HepG2 (cell line): ENCODE results near the gene MZF1. TPM values are rescaled to one million over a fixed set of nuclear protein-coding genes. Genes with fewer than 3 reads are reported as not detected.

Experiments used
- ATAC-seq: fragments of 200-7000 bp; cut with Tn5 transposase; 3 replicates; pipeline ENCODE4 v1.9.1; 2020; ENCODE audit warnings: mild to moderate bottlenecking, moderate library complexity
- BruUV-seq: library from RNA; stranded (reverse); fragments of 400-500 nt; replicated peaks from 2 replicates; lab custom pipeline; 2021; lab: Mats Ljungman, UMichigan
- CTCF ChIA-PET: fragments of 300-600 bp; formaldehyde crosslinking; extraction: SDS; loops from one replicate; lab custom pipeline; 2021; ENCODE audit warnings: low total read pairs, inconsistent platforms, low intra/inter-chr PET ratio; lab: Yijun Ruan, JAX
- POLR2A ChIA-PET: fragments of 350-600 bp; sonication (Branson Sonifier 250); formaldehyde crosslinking; loops from one replicate; lab custom pipeline; 2020; ENCODE audit warnings: antibody characterized with exemption, inconsistent platforms; lab: Yijun Ruan, JAX
- DNase-seq: peaks from one replicate; pipeline ENCODE4 v3.0.0-alpha.2; 2015; ENCODE audit warnings: low spot score
- FAIRE-seq: peaks from 3 replicates; lab custom pipeline; 2011; peaks lifted over from hg19 to GRCh38; lab: Jason Lieb, UNC
- H2AFZ ChIP-seq: one replicate; pipeline ENCODE4 v1.6.1; 2011; ENCODE audit warnings: low read length, inconsistent platforms
- H3K27ac ChIP-seq: fragments of 300-600 bp; 3 replicates; pipeline ENCODE4 v1.8.0; 2011; ENCODE audit warnings: mixed run types, mild to moderate bottlenecking, mixed read lengths, low read length, inconsistent platforms; ENCODE audit not compliant: insufficient read depth; ENCODE audit errors: extremely low read length
- H3K27me3 ChIP-seq, 2 experiments: fragments of 200-600 bp in 1 of 2; 2 replicates in 1 of 2; 3 replicates in 1 of 2; pipeline versions ENCODE4 v1.6.0 to v1.8.0; 2011; ENCODE audit warnings: low read length in 2 of 2, mild to moderate bottlenecking in 2 of 2, moderate library complexity in 2 of 2, inconsistent platforms in 1 of 2; ENCODE audit not compliant: insufficient read depth in 2 of 2, control insufficient read depth in 1 of 2
- H3K36me3 ChIP-seq, 2 experiments: fragments of 200-600 bp in 1 of 2; replicated peaks in 1 of 2; 2 replicates in 1 of 2; 3 replicates in 1 of 2; pipeline versions ENCODE4 v1.5.1 to v1.8.0; 2011; ENCODE audit warnings: low read length in 2 of 2, inconsistent platforms in 1 of 2; ENCODE audit not compliant: insufficient read depth in 2 of 2, control insufficient read depth in 1 of 2
- H3K4me1 ChIP-seq: 2 replicates; pipeline ENCODE4 v1.5.1; 2012; ENCODE audit warnings: low read length, inconsistent platforms; ENCODE audit not compliant: insufficient read depth
- H3K4me2 ChIP-seq: 2 replicates; pipeline ENCODE4 v1.6.0; 2011; ENCODE audit warnings: low read depth, low read length, inconsistent platforms
- H3K4me3 ChIP-seq, 3 experiments: fragments of 200-600 bp in 1 of 3; sonication (generic), shearing (Covaris generic) in 1 of 3; replicated peaks in 1 of 3; 2 replicates each; pipeline ENCODE4 v1.5.1; 2011 to 2016; ENCODE audit warnings: low read length in 3 of 3, inconsistent platforms in 2 of 3, low read depth in 2 of 3, mild to moderate bottlenecking in 2 of 3, control low read depth in 1 of 3, mixed read lengths in 1 of 3; ENCODE audit not compliant: insufficient read depth in 1 of 3
- H3K79me2 ChIP-seq: one replicate; pipeline ENCODE4 v1.6.1; 2011; ENCODE audit warnings: low read length, inconsistent platforms; ENCODE audit not compliant: insufficient read depth
- H3K9ac ChIP-seq: 2 replicates; pipeline ENCODE4 v1.6.0; 2011; ENCODE audit warnings: mild to moderate bottlenecking, low read depth, low read length, inconsistent platforms; ENCODE audit not compliant: insufficient read depth
- H3K9me3 ChIP-seq: 2 replicates; pipeline ENCODE4 v1.5.1; 2012; ENCODE audit warnings: mild to moderate bottlenecking, low read length
- H4K20me1 ChIP-seq: 2 replicates; pipeline ENCODE4 v1.6.0; 2011; ENCODE audit warnings: inconsistent platforms, mild to moderate bottlenecking, low read length, moderate library complexity; ENCODE audit not compliant: insufficient read depth
- CBFB ChIP-seq: sonication (generic); formaldehyde crosslinking; IDR thresholded peaks from 2 replicates; pipeline ENCODE4 v1.4.0; 2020; ENCODE audit warnings: missing genetic modification reagents
- DDIT3 ChIP-seq: sonication (generic); formaldehyde crosslinking; IDR thresholded peaks from 2 replicates; pipeline ENCODE4 v1.4.0; 2020; ENCODE audit warnings: mild to moderate bottlenecking, missing genetic modification reagents
- FOXK1 ChIP-seq: sonication (generic); formaldehyde crosslinking; IDR thresholded peaks from 2 replicates; pipeline ENCODE4 v1.4.0; 2020; ENCODE audit warnings: low read depth, missing genetic modification reagents, borderline replicate concordance
- HNF4G ChIP-seq, 2 experiments: sonication (generic) in 1 of 2; formaldehyde crosslinking in 1 of 2; IDR thresholded peaks; 2 replicates each; pipeline versions ENCODE4 v1.4.0 to v1.6.1; 2011 to 2020; ENCODE audit warnings: borderline replicate concordance in 2 of 2, low read depth in 2 of 2, mild to moderate bottlenecking in 2 of 2, low read length in 1 of 2, missing genetic modification reagents in 1 of 2, moderate library complexity in 1 of 2
- MXD4 ChIP-seq: IDR thresholded peaks from 2 replicates; pipeline ENCODE4 v1.6.1; 2016; ENCODE audit warnings: mild to moderate bottlenecking, missing biosample characterization, missing genetic modification reagents
- NR1H2 ChIP-seq: sonication (generic); formaldehyde crosslinking; IDR thresholded peaks from 2 replicates; pipeline ENCODE4 v1.8.1; 2022; ENCODE audit warnings: low read depth, missing genetic modification reagents, borderline replicate concordance
- RCOR2 ChIP-seq: IDR thresholded peaks from 2 replicates; pipeline ENCODE4 v1.6.1; 2016; ENCODE audit warnings: missing biosample characterization, missing genetic modification reagents
- RFX1 ChIP-seq: fragments of 450-650 bp; IDR thresholded peaks from 2 replicates; pipeline ENCODE4 v1.6.1; 2017
- TSC22D2 ChIP-seq: sonication (generic); formaldehyde crosslinking; IDR thresholded peaks from 2 replicates; pipeline ENCODE4 v1.5.1; 2020; ENCODE audit warnings: missing genetic modification reagents, mild to moderate bottlenecking, borderline replicate concordance
- ZFP82 ChIP-seq: sonication (generic); formaldehyde crosslinking; IDR thresholded peaks from 2 replicates; pipeline ENCODE4 v1.5.1; 2020; ENCODE audit warnings: mild to moderate bottlenecking, missing genetic modification reagents, borderline replicate concordance
- WGBS: methylation state at CpG from one replicate; pipeline ENCODE4 v1.1.6; 2017; ENCODE audit warnings: low lambda C conversion rate; 5-methylcytosine and 5-hydroxymethylcytosine counted together
- in situ Hi-C: cut with HindIII; loops from 2 replicates; pipeline ENCODE4 v1.10.0; 2017; ENCODE audit warnings: low pct_unique_long_range_greater_than_20kb; ENCODE audit not compliant: extremely low pct_ligation_motif_present
- intact Hi-C: fragments of 100-400 bp; cut with micrococcal nuclease; formaldehyde crosslinking; loops from one replicate; pipeline ENCODE4 v1.10.0; 2022; ENCODE audit not compliant: unreplicated experiment
- polyA plus RNA-seq, 8 experiments: library from polyadenylated mRNA; depleted of rRNA in 3 of 8; stranded (reverse) in 7 of 8; unstranded in 1 of 8; fragments of >200 nt; fragmentation: Illumina TruSeq in 4 of 8; extraction: Trizol in 4 of 8; gene quantifications; 2 replicates each; pipeline versions ENCODE4 v1.2.1 to v1.2.3, GENCODE V29; 2011 to 2016; ENCODE audit warnings: low read depth in 4 of 8, missing spikeins in 1 of 8, mixed read lengths in 1 of 8; ENCODE audit not compliant: insufficient read depth in 1 of 8
- total RNA-seq, 5 experiments: library from RNA; depleted of rRNA; stranded (reverse); fragments of >200 nt; fragmentation: Illumina TruSeq; extraction: Trizol; gene quantifications; 2 replicates each; pipeline ENCODE4 v1.2.3, GENCODE V29; 2016; ENCODE audit warnings: low read depth in 1 of 5
- TF ChIP-seq, protein P1 (sequence below): sonication (generic); formaldehyde crosslinking; IDR thresholded peaks from 2 replicates; pipeline ENCODE4 v1.5.1; 2020; ENCODE audit warnings: mild to moderate bottlenecking, missing genetic modification reagents, borderline replicate concordance
- TF ChIP-seq, protein P2 (sequence below): sonication (generic); formaldehyde crosslinking; IDR thresholded peaks from 2 replicates; pipeline ENCODE4 v1.5.0; 2020; ENCODE audit warnings: mild to moderate bottlenecking, missing genetic modification reagents

Gene MZF1
- total and polyA plus RNA-seq, 2 of the 13 experiments (the other 11 are each of a cell fraction or from before 2014, with no cell fraction given) = 3.1 to 8.1 TPM

GRCh38 chr19:58575183-58576041, 2.3 kb upstream of the MZF1 start:
- ATAC-seq (peak; percentile 80), DNase-seq (peak; percentile 83), FAIRE-seq (peak; percentile 82)
- Histone ChIP-seq H2AFZ (no peak overlapping the region), H3K79me2 (peaks cover 4% of the 10 kb centered on the region), H4K20me1 (no peaks in the 10 kb centered on the region), H3K4me2 (peak overlapping the region; percentile 95), H3K9ac (peak overlapping the region; percentile 81), H3K9me3 (no peaks in the 10 kb centered on the region), H3K4me1 (peaks cover 20% of the 10 kb centered on the region), H3K27me3 (no peaks in the 10 kb centered on the region), H3K4me3 (peak overlapping the region; percentile 72 to 86 (median 83)), H3K27ac (peak overlapping the region; percentile 82), H3K36me3 (peaks cover 0 to 1% of the 10 kb centered on the region in 2 experiments; a peak in 1 of 5 replicates)
- CTCF ChIA-PET = no interaction called here
- POLR2A ChIA-PET = interaction anchor here (0.7 to 2.5 kb wide), 9 partner anchors 9 to 213 kb away, joined by 3 to 30 read pairs (median 5); partner anchors contain the start of genes TRIM28, UBE2M, ZBTB45 and ZNF324B
- in situ Hi-C loops = no loop called here
- intact Hi-C loops = no loop called here
- WGBS = 2% methylated on average over 15 of the region's 66 CpGs
- BruUV-seq = TSS peak; percentile 61
- TF ChIP-seq MXD4 = peak; percentile 33; the same call in 1 of the 2 replicates
- 0 out of 2 replicates have a peak, but pooled peaks have one; percentile 11 for TF ChIP-seq FOXK1 (CRISPR knock-in tag)
- TF ChIP-seq NR1H2 = no peak
- TF ChIP-seq CBFB (CRISPR knock-in tag) = peak; percentile 34; the same call in 1 of the 2 replicates
- 0 out of 2 replicates have a peak, but pooled peaks have one; percentile 40 for TF ChIP-seq ZFP82 (CRISPR knock-in tag)
- TF ChIP-seq RFX1 = peak; percentile 93
- peak; percentile 26; the same call in 1 of the 2 replicates for TF ChIP-seq HNF4G (IDR thresholded peaks at IDR 0.05; ENCODE audit: borderline replicate concordance, low read depth, low read length)
- TF ChIP-seq HNF4G (CRISPR knock-in tag; IDR thresholded peaks at IDR 0.05; ENCODE audit: borderline replicate concordance, low read depth) = no peak; the same call in 1 of the 2 replicates
- no peak for TF ChIP-seq RCOR2 (CRISPR knock-in tag)
- TF ChIP-seq TSC22D2 (CRISPR knock-in tag) = peak; percentile 24; the same call in 1 of the 2 replicates
- TF ChIP-seq, protein P1, sequence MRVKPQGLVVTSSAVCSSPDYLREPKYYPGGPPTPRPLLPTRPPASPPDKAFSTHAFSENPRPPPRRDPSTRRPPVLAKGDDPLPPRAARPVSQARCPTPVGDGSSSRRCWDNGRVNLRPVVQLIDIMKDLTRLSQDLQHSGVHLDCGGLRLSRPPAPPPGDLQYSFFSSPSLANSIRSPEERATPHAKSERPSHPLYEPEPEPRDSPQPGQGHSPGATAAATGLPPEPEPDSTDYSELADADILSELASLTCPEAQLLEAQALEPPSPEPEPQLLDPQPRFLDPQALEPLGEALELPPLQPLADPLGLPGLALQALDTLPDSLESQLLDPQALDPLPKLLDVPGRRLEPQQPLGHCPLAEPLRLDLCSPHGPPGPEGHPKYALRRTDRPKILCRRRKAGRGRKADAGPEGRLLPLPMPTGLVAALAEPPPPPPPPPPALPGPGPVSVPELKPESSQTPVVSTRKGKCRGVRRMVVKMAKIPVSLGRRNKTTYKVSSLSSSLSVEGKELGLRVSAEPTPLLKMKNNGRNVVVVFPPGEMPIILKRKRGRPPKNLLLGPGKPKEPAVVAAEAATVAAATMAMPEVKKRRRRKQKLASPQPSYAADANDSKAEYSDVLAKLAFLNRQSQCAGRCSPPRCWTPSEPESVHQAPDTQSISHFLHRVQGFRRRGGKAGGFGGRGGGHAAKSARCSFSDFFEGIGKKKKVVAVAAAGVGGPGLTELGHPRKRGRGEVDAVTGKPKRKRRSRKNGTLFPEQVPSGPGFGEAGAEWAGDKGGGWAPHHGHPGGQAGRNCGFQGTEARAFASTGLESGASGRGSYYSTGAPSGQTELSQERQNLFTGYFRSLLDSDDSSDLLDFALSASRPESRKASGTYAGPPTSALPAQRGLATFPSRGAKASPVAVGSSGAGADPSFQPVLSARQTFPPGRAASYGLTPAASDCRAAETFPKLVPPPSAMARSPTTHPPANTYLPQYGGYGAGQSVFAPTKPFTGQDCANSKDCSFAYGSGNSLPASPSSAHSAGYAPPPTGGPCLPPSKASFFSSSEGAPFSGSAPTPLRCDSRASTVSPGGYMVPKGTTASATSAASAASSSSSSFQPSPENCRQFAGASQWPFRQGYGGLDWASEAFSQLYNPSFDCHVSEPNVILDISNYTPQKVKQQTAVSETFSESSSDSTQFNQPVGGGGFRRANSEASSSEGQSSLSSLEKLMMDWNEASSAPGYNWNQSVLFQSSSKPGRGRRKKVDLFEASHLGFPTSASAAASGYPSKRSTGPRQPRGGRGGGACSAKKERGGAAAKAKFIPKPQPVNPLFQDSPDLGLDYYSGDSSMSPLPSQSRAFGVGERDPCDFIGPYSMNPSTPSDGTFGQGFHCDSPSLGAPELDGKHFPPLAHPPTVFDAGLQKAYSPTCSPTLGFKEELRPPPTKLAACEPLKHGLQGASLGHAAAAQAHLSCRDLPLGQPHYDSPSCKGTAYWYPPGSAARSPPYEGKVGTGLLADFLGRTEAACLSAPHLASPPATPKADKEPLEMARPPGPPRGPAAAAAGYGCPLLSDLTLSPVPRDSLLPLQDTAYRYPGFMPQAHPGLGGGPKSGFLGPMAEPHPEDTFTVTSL (CRISPR knock-in tag) = no peak
- TF ChIP-seq DDIT3 (CRISPR knock-in tag) = no peak
- TF ChIP-seq, protein P2, sequence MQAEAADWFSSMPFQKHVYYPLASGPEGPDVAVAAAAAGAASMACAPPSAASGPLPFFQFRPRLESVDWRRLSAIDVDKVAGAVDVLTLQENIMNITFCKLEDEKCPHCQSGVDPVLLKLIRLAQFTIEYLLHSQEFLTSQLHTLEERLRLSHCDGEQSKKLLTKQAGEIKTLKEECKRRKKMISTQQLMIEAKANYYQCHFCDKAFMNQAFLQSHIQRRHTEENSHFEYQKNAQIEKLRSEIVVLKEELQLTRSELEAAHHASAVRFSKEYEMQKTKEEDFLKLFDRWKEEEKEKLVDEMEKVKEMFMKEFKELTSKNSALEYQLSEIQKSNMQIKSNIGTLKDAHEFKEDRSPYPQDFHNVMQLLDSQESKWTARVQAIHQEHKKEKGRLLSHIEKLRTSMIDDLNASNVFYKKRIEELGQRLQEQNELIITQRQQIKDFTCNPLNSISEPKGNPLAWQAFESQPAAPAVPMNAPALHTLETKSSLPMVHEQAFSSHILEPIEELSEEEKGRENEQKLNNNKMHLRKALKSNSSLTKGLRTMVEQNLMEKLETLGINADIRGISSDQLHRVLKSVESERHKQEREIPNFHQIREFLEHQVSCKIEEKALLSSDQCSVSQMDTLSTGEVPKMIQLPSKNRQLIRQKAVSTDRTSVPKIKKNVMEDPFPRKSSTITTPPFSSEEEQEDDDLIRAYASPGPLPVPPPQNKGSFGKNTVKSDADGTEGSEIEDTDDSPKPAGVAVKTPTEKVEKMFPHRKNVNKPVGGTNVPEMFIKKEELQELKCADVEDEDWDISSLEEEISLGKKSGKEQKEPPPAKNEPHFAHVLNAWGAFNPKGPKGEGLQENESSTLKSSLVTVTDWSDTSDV (CRISPR knock-in tag) = no peak
